Activated T-helper 1 cell treated with anti-CD3 and anti-CD28 coated beads, Interleukin-2, amount 50 U/mL, for 16 hours (primary cell): ENCODE results near the gene DLX6.

Source experiments
- DNase-seq, 2 donors: peaks; one replicate each; pipeline ENCODE4 v3.0.0-alpha.2; 2020; ENCODE audit warnings: low read depth in 1 of 2, low spot score in 1 of 2

The DLX6 gene

GRCh38 chr7:97005183-97006054, at the start of gene DLX6:
Gene DLX6 (plus strand): TSS chr7:97005553. CDS start chr7:97005978, 425 bp downstream.
- no peak for DNase-seq

GRCh38 chr7:96959135-96959534, 46.2 kb upstream of the DLX6 start:
- no peak for DNase-seq

GRCh38 chr7:96962221-96962885, 43.0 kb upstream of the DLX6 start:
- no peak for DNase-seq

- no peak for DNase-seq
Observed at GRCh38 chr7:96968981-96969380, 36.4 kb upstream of the DLX6 start.

- no peak for DNase-seq
Observed at GRCh38 chr7:96970739-96971138, 34.6 kb upstream of the DLX6 start.

- DNase-seq, result no peak
Observed at GRCh38 chr7:96973986-96974385, 31.4 kb upstream of the DLX6 start.

GRCh38 chr7:96976106-96976505, 29.2 kb upstream of the DLX6 start:
- DNase-seq, result no peak

GRCh38 chr7:96977445-96977844, 27.9 kb upstream of the DLX6 start:
- no peak for DNase-seq

- no peak for DNase-seq
Observed at GRCh38 chr7:96979551-96980276, 25.6 kb upstream of the DLX6 start.

GRCh38 chr7:96982586-96982985, 22.8 kb upstream of the DLX6 start:
- no peak for DNase-seq

- DNase-seq, result no peak
Observed at GRCh38 chr7:96985992-96986391, 19.4 kb upstream of the DLX6 start.

GRCh38 chr7:96986901-96987300, 18.5 kb upstream of the DLX6 start:
- no peak for DNase-seq

- no peak for DNase-seq
Observed at GRCh38 chr7:96987719-96988118, 17.6 kb upstream of the DLX6 start.

- DNase-seq, result no peak
Observed at GRCh38 chr7:96989241-96989858, 16.0 kb upstream of the DLX6 start.

GRCh38 chr7:96989859-96990317, 15.5 kb upstream of the DLX6 start:
- no peak for DNase-seq

- DNase-seq, result no peak
Observed at GRCh38 chr7:96991546-96992191, 13.7 kb upstream of the DLX6 start.

- DNase-seq, result no peak
Observed at GRCh38 chr7:96992192-96993005, 13.0 kb upstream of the DLX6 start.

- no peak for DNase-seq
Observed at GRCh38 chr7:96993094-96993865, 12.1 kb upstream of the DLX6 start.

GRCh38 chr7:96993980-96994379, 11.4 kb upstream of the DLX6 start:
- no peak for DNase-seq
